SW 1271 (cell line): Measurements from ENCODE around the gene GTF2IRD1.
"Not testable (repeated sequence)": the region's sequence is repeated elsewhere in the genome, so short reads cannot be mapped to it uniquely, and the experiment has no call there.

Experiments
- DNase-seq, 2 experiments: peaks; one replicate each; lab custom pipeline; 2025; lab: John Stamatoyannopoulos, UW

Gene GTF2IRD1

GRCh38 chr7:74604326-74605020 is 150.8 kb downstream of the GTF2IRD1 start:
- no peak for DNase-seq

GRCh38 chr7:74606101-74606908 is 152.6 kb downstream of the GTF2IRD1 start:
- DNase-seq, result no peak

GRCh38 chr7:74606909-74607510 is 153.3 kb downstream of the GTF2IRD1 start:
- DNase-seq, result no peak

GRCh38 chr7:74612015-74612829 is 158.5 kb downstream of the GTF2IRD1 start:
- DNase-seq, result no peak

GRCh38 chr7:74615933-74616780 is 162.5 kb downstream of the GTF2IRD1 start:
- DNase-seq, result no peak

GRCh38 chr7:74617180-74617744 is 163.6 kb downstream of the GTF2IRD1 start:
- DNase-seq, result no peak

GRCh38 chr7:74619235-74619860 is 165.6 kb downstream of the GTF2IRD1 start:
- no peak for DNase-seq

GRCh38 chr7:74622228-74622749 is 168.6 kb downstream of the GTF2IRD1 start:
- DNase-seq, result no peak

- DNase-seq, result no peak
Observed at GRCh38 chr7:74623135-74623534, 169.4 kb downstream of the GTF2IRD1 start.

GRCh38 chr7:74625446-74625845 is 171.7 kb downstream of the GTF2IRD1 start:
- DNase-seq, result peak; percentile 32 to 41

GRCh38 chr7:74627661-74628411 is 174.1 kb downstream of the GTF2IRD1 start:
- no peak for DNase-seq

- DNase-seq, result no peak
Observed at GRCh38 chr7:74632505-74632904, 178.8 kb downstream of the GTF2IRD1 start.

- no peak for DNase-seq
Observed at GRCh38 chr7:74633451-74633921, 179.8 kb downstream of the GTF2IRD1 start.

GRCh38 chr7:74637745-74638144 is 184.0 kb downstream of the GTF2IRD1 start:
- DNase-seq, result no peak

GRCh38 chr7:74650055-74650454 is 196.3 kb downstream of the GTF2IRD1 start:
- not testable (repeated sequence) for DNase-seq

GRCh38 chr7:74650493-74651132 is 196.9 kb downstream of the GTF2IRD1 start:
- not testable (repeated sequence) for DNase-seq

GRCh38 chr7:74651133-74651504 is 197.4 kb downstream of the GTF2IRD1 start:
- not testable (repeated sequence) for DNase-seq
